ENCODE data around the gene RABGAP1.

The RABGAP1 gene

DNA sequence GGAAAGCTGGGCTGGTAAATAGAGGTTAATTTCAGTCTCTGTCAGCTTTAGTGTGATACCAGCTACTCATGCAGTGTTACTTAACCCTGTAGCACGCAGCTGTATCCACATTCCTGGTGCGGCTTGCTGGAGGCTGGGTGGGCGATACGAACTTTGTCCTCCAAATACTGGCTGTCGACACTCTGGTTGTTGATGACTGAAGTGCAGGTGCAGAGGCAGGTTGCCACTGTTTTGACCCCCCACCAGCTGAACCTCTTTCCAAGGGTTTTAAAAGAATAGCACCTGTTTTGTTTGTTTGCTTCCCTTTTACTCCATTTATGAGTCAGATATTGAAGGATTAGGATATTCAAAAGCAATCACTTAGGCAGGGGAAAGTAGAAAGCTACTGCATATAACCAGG lies 4.4 kb upstream of the RABGAP1 start:
- Histone ChIP-seq H3K36me3 (peaks cover 22 to 49% (median 32%) of the 10 kb centered on the region in 11 experiments), H3K4me1 (peaks cover 24 to 39% (median 28%) of the 10 kb centered on the region in 10 experiments), H4K20me1 (peaks cover 0 to 8% (median 1%) of the 10 kb centered on the region in 11 experiments; a peak in 9 of 22 replicates), H3K9me3 (replicated peaks in 1 of 11) (no peaks in the 10 kb centered on the region), H3K27me3 (no peaks in the 10 kb centered on the region), H3K27ac (no peak overlapping the region), H3K9ac (no peak overlapping the region), H3K4me2 (no peak overlapping the region), H3K4me3 (no peak overlapping the region)
- no peak for TF ChIP-seq Cebpa-rat (IDR thresholded peaks at IDR 0.05)

DNA sequence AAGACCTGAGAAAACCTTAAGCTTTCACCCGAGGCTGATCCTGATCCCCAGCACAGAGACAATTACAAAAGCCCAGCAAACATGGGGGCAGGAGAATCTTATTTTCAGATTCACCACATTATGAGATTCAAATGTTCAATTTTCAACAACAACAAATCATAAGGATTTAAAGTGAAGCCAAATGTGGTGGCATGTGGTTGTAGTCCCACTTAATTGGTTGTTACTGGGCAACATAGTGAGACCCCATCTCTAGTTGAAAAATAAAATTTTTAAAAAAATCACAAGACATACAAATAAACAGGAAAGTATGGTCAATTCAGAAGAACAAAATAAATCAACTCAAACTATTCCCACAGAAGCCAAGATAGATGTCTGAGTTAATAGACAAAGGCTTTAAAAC lies 3.9 kb upstream of the RABGAP1 start:
- no peak for TF ChIP-seq Cebpa-rat (IDR thresholded peaks at IDR 0.05)
- Histone ChIP-seq H3K9me3 (replicated peaks in 1 of 11) (no peaks in the 10 kb centered on the region), H3K27ac (no peak overlapping the region), H3K4me2 (no peak overlapping the region), H3K4me1 (peaks cover 27 to 41% (median 32%) of the 10 kb centered on the region in 10 experiments), H3K36me3 (peaks cover 22 to 49% (median 32%) of the 10 kb centered on the region in 11 experiments), H4K20me1 (peaks cover 0 to 12% (median 5%) of the 10 kb centered on the region in 11 experiments; a peak in 11 of 22 replicates), H3K9ac (no peak overlapping the region), H3K27me3 (no peaks in the 10 kb centered on the region), H3K4me3 (no peak overlapping the region)

DNA sequence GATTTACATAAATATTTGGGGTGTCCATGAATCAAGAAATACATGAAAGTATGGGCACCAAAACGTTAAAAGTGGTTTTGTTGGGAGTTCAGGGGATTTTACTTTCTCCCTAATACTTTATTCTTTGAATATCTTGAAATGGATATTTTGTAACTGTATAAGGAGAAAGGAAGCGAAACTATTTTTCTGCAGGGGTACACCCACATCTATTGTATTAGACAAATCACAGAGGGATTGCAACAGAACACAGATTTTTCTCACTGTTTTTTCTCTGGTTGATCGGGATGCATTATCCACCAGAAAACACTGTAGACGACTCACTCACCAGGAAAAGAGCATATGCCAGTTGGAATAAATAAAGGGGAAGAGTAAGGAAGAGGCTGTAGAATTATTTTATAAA lies 1.2 kb upstream of the RABGAP1 start:
- Histone ChIP-seq H3K4me1 (peaks cover 24 to 50% (median 28%) of the 10 kb centered on the region in 10 experiments), H3K4me3 (no peak overlapping the region), H3K36me3 (peaks cover 30 to 54% (median 38%) of the 10 kb centered on the region in 11 experiments), H3K9ac (peak overlapping the region in 4 of 11 experiments; percentile 36 to 67 (median 55); a peak in 4 of 22 replicates), H3K27me3 (no peaks in the 10 kb centered on the region), H3K4me2 (peak overlapping the region in 10 of 11 experiments; percentile 37 to 88 (median 74); a peak in 17 of 22 replicates), H4K20me1 (peaks cover 11 to 35% (median 31%) of the 10 kb centered on the region in 11 experiments; a peak in 16 of 22 replicates), H3K27ac (peak overlapping the region in 4 of 11 experiments; percentile 30 to 60 (median 43); a peak in 5 of 22 replicates), H3K9me3 (replicated peaks in 1 of 11) (no peaks in the 10 kb centered on the region)
- no peak for TF ChIP-seq Cebpa-rat (IDR thresholded peaks at IDR 0.05)

DNA sequence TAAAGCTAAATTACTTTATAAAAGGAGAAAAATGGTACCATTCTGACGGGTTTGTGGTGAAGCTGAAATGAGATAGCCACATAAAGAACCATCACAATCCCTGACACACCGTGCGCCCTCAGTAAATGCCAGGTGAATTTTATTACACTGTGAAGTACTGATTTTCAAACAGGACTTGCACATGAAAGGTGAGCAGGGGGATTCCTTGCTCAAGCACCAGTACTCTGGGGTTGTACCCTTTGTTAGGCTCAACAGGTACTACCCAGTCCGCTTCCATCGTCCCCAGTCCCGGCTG lies 419 bp upstream of the RABGAP1 start:
- H3K27me3 ChIP-seq: no peaks in the 10 kb centered on the region
- no peak for TF ChIP-seq Cebpa-rat (IDR thresholded peaks at IDR 0.05)
- peaks cover 31 to 54% (median 39%) of the 10 kb centered on the region in 11 experiments for H3K36me3 ChIP-seq
- peak overlapping the region; percentile 62 to 90 (median 76) for H3K4me2 ChIP-seq
- peak overlapping the region; percentile 27 to 75 (median 46); a peak in 15 of 20 replicates for H3K4me3 ChIP-seq
- H3K9ac ChIP-seq: peak overlapping the region; percentile 22 to 67 (median 45); a peak in 16 of 22 replicates
- peaks cover 24 to 57% (median 28%) of the 10 kb centered on the region in 10 experiments for H3K4me1 ChIP-seq
- peak overlapping the region in 10 of 11 experiments; percentile 3 to 63 (median 36); a peak in 15 of 22 replicates for H3K27ac ChIP-seq
- H3K9me3 ChIP-seq (replicated peaks in 1 of 11): no peaks in the 10 kb centered on the region
- peaks cover 11 to 43% (median 39%) of the 10 kb centered on the region in 11 experiments; a peak in 17 of 22 replicates for H4K20me1 ChIP-seq

DNA sequence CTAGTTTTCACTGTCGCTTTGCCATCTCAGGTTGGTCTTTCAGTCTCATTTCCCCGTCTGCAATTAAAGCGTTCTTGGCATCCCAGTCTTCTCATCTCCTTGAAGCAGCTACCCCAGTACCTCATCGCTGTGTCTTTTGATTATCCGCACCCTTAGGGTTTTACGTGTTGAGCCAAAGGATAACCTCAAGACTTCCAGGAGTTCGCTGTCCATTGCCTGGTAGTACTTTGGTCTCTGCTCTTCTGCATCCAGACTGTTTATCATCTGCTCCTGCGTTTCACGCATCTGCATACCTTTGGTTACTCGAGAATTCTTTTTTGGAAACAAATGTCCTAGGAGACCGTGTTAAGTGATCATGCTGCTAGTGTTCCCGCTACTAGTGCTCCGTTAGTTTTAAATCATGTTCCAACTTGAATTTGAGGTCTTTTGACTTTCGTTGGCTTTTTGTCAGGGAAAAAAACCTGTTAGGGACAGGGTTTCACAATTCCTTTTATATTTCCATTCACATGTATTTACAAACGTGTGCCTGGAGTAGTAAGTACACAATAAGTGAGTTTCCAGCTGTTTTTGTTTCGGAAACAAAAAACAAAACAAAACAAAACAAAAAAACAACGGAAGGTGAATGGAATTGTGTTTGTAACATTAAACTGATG lies 888 bp downstream of the RABGAP1 start:
- no peak for TF ChIP-seq Cebpa-rat (IDR thresholded peaks at IDR 0.05)
- Histone ChIP-seq H3K27me3 (no peaks in the 10 kb centered on the region), H3K4me1 (peaks cover 24 to 68% (median 28%) of the 10 kb centered on the region in 10 experiments), H3K36me3 (peaks cover 21 to 44% (median 30%) of the 10 kb centered on the region in 11 experiments), H3K4me3 (peak overlapping the region; percentile 71 to 90 (median 82)), H3K4me2 (peak overlapping the region; percentile 78 to 94 (median 89)), H3K9me3 (replicated peaks in 1 of 11) (no peaks in the 10 kb centered on the region), H4K20me1 (peaks cover 11 to 56% (median 49%) of the 10 kb centered on the region in 11 experiments; a peak in 17 of 22 replicates), H3K9ac (peak overlapping the region; percentile 88 to 99 (median 93)), H3K27ac (peak overlapping the region; percentile 82 to 95 (median 92))

DNA sequence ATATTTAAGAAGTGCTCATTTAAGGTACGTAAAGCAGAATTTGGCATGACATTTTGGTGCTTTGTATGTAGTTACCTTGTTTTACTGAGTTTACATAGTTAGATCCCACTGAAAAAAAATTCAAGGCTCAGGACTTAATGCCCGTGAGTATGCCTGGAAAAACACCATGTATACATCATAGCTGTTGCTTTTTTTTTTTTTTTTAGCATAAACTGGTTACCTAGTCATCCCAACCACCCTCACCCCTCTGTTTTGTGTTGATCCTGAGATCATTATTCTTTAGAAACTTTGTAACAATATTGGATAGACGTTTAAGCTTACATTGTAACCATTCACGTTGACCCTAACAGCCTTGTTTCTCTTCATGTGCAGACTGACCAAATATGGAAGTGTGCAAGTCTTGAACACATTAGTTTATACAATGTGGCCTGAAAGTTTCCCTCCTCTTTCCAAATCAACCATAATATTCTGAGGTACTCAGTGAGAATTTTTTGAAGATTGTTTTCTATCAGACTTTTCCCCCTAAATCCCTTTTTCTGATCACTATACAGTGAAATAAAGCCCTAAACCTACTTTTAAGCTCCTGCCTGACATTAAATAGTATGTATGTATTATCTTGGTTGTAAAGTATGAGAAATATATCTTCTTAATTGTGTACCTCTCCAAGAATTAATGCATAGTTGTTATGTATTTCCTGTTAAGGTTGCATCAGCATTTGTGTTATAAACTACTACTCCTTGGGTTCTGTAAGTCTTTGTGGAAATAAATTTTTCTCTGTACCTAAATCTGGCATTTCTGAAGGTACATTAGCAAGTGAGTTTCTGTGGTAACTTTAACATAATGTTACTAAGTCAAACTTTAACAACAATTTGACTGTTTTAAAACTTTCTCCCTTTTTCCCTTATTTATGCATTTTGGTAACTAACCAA lies 4.4 kb downstream of the RABGAP1 start:
- peak overlapping the region in 2 of 11 experiments; percentile 9 to 26; a peak in 2 of 22 replicates for H3K4me2 ChIP-seq
- H3K4me1 ChIP-seq: peaks cover 13 to 65% (median 21%) of the 10 kb centered on the region in 10 experiments
- H3K27ac ChIP-seq: no peak overlapping the region
- no peak overlapping the region for H3K9ac ChIP-seq
- TF ChIP-seq Cebpa-rat (IDR thresholded peaks at IDR 0.05): no peak
- no peak overlapping the region for H3K4me3 ChIP-seq
- H3K9me3 ChIP-seq (replicated peaks in 1 of 11): no peaks in the 10 kb centered on the region
- H3K27me3 ChIP-seq: no peaks in the 10 kb centered on the region
- peaks cover 11 to 33% (median 17%) of the 10 kb centered on the region in 11 experiments; a peak in 20 of 22 replicates for H3K36me3 ChIP-seq
- peaks cover 11 to 92% (median 79%) of the 10 kb centered on the region in 11 experiments; a peak in 17 of 22 replicates for H4K20me1 ChIP-seq

DNA sequence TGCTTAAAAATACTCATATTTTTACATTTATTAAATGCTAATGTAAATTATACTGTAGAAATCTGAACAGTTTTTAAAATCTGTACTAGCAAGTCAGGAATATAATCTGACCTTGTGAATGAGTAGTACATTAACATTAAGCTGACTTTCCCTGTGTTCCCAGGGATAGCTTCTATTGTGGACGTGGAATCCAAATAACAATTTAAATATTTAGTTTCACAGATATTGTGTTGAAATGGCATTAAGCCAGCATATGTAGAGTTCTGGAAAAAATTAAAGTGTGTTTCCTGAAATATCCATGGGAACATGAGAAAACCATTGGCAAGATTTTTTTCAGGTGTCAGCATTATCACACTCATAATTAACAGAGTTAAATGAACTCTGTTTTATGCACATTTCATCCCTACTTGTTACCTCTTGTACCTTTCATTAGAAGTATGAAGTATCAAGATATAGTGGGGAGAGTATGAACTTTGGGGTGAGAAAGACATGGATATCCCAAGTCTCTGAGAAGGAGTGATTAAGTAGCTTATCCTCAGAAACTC lies 5.7 kb downstream of the RABGAP1 start:
- peaks cover 9 to 70% (median 17%) of the 10 kb centered on the region in 10 experiments; a peak in 19 of 20 replicates for H3K4me1 ChIP-seq
- H3K4me3 ChIP-seq: no peak overlapping the region
- peaks cover 11 to 100% (median 83%) of the 10 kb centered on the region in 11 experiments; a peak in 18 of 22 replicates for H4K20me1 ChIP-seq
- no peak overlapping the region for H3K27ac ChIP-seq
- H3K27me3 ChIP-seq: no peaks in the 10 kb centered on the region
- H3K9me3 ChIP-seq (replicated peaks in 1 of 11): 0 out of 22 replicates have a peak, but pooled peaks cover 0 to 1% (median 0%) of the 10 kb centered on the region in 11 experiments
- H3K9ac ChIP-seq: no peak overlapping the region
- peaks cover 11 to 33% (median 17%) of the 10 kb centered on the region in 11 experiments; a peak in 20 of 22 replicates for H3K36me3 ChIP-seq
- H3K4me2 ChIP-seq: no peak overlapping the region
- no peak for TF ChIP-seq Cebpa-rat (IDR thresholded peaks at IDR 0.05)

DNA sequence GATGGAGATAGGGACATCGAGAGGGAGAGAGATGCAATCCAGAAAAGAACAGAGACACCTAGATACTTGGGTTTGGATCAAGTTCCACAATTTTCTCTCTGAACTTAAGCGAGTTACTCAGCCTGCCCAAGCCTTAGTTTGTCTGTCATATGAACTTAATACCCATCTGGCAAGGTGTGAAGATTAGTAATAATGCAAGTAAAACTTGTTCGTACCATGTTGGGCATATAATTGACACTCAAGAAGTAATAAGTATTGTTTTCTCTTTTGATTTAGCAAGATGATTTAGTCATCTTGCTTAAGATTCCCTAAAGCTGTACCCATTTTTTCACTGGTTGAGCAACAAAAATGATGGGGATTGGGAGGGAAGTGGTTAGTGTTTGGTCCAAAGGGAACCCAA lies 7.5 kb downstream of the RABGAP1 start:
- Histone ChIP-seq H3K9ac (no peak overlapping the region), H3K4me1 (peaks cover 0 to 54% (median 1%) of the 10 kb centered on the region in 10 experiments; a peak in 6 of 20 replicates), H3K4me2 (no peak overlapping the region), H3K36me3 (peaks cover 11 to 35% (median 17%) of the 10 kb centered on the region in 11 experiments; a peak in 20 of 22 replicates), H4K20me1 (peaks cover 8 to 97% (median 70%) of the 10 kb centered on the region in 11 experiments; a peak in 19 of 22 replicates), H3K27ac (no peak overlapping the region), H3K9me3 (replicated peaks in 1 of 11) (0 out of 22 replicates have a peak, but pooled peaks cover 0 to 4% (median 0%) of the 10 kb centered on the region in 11 experiments), H3K4me3 (no peak overlapping the region), H3K27me3 (no peaks in the 10 kb centered on the region)
- no peak for TF ChIP-seq Cebpa-rat (IDR thresholded peaks at IDR 0.05)
